Activated T-cell treated with anti-CD3 and anti-CD28 coated beads, Interleukin-2, amount 50 U/mL, for 4 hours (primary cell): ENCODE measurements around the gene ATOH8. TPM values are rescaled to one million over a fixed set of nuclear protein-coding genes. Genes with fewer than 3 reads are reported as not detected.
"Not testable (repeated sequence)": the region's sequence is repeated elsewhere in the genome, so short reads cannot be mapped to it uniquely, and the experiment has no call there.

Source experiments
- ATAC-seq, 2 donors: fragments of 200-7000 bp; cut with Tn5 transposase; one replicate each; pipeline ENCODE4 v1.10.0; 2021
- DNase-seq: peaks from one replicate; pipeline ENCODE4 v3.0.0-alpha.2; 2020
- H3K27me3 Mint-ChIP-seq: one replicate; pipeline ENCODE4 v1.8.0; 2021; ENCODE audit warnings: low read depth, mixed read lengths
- H3K36me3 Mint-ChIP-seq: one replicate; pipeline ENCODE4 v1.8.0; 2022; ENCODE audit warnings: mixed read lengths; ENCODE audit not compliant: insufficient read depth
- H3K4me1 Mint-ChIP-seq: one replicate; pipeline ENCODE4 v1.8.0; 2021; ENCODE audit warnings: low read depth, mixed read lengths
- H3K4me3 Mint-ChIP-seq: one replicate; pipeline ENCODE4 v1.8.0; 2021; ENCODE audit warnings: mild to moderate bottlenecking, moderate library complexity, mixed read lengths
- H3K9me3 Mint-ChIP-seq: one replicate; pipeline ENCODE4 v1.8.0; 2021; ENCODE audit warnings: mixed read lengths
- total RNA-seq, 3 donors: library from RNA; stranded (reverse); gene quantifications; one replicate each; pipeline ENCODE4 v1.2.1, GENCODE V29; 2021

Gene ATOH8
- total RNA-seq, 3 donors from 2014 or later: not detected

GRCh38 chr2:85713836-85714235 lies 40.0 kb upstream of the ATOH8 start:
- H3K4me3 Mint-ChIP-seq: no peak overlapping the region
- H3K9me3 Mint-ChIP-seq: no peaks in the 10 kb centered on the region
- H3K27me3 Mint-ChIP-seq: peaks cover 1% of the 10 kb centered on the region
- no peak for DNase-seq
- no peaks in the 10 kb centered on the region for H3K36me3 Mint-ChIP-seq
- H3K4me1 Mint-ChIP-seq: peaks cover 8% of the 10 kb centered on the region
- ATAC-seq: no peak

- H3K27me3 Mint-ChIP-seq, H3K4me3 Mint-ChIP-seq, H3K9me3 Mint-ChIP-seq, ATAC-seq, DNase-seq, H3K36me3 Mint-ChIP-seq, H3K4me1 Mint-ChIP-seq: not testable (repeated sequence)
These were observed 39.4 kb upstream of the ATOH8 start for GRCh38 chr2:85714421-85714820.

GRCh38 chr2:85714841-85715240 lies 39.0 kb upstream of the ATOH8 start:
- ATAC-seq: no peak
- H3K4me1 Mint-ChIP-seq: peaks cover 8% of the 10 kb centered on the region

GRCh38 chr2:85716346-85716914 lies 37.4 kb upstream of the ATOH8 start:
- DNase-seq (no peak), ATAC-seq (no peak)
- no peak overlapping the region for H3K4me3 Mint-ChIP-seq
- no peaks in the 10 kb centered on the region for H3K36me3 Mint-ChIP-seq
- H3K27me3 Mint-ChIP-seq: peaks cover 2% of the 10 kb centered on the region
- H3K4me1 Mint-ChIP-seq: peaks cover 8% of the 10 kb centered on the region
- peaks cover 7% of the 10 kb centered on the region for H3K9me3 Mint-ChIP-seq

More at GRCh38 chr2:85714841-85715240, 39.0 kb upstream of the ATOH8 start:
- DNase-seq: no peak
- no peaks in the 10 kb centered on the region for H3K27me3 Mint-ChIP-seq
- H3K4me3 Mint-ChIP-seq: no peak overlapping the region
- no peaks in the 10 kb centered on the region for H3K36me3 Mint-ChIP-seq
- H3K9me3 Mint-ChIP-seq: no peaks in the 10 kb centered on the region

- Mint-ChIP-seq H3K36me3 (no peaks in the 10 kb centered on the region), H3K4me1 (peaks cover 8% of the 10 kb centered on the region), H3K4me3 (no peak overlapping the region), H3K9me3 (peaks cover 7% of the 10 kb centered on the region), H3K27me3 (peaks cover 2% of the 10 kb centered on the region)
- DNase-seq (no peak), ATAC-seq (no peak)
These were observed 36.3 kb upstream of the ATOH8 start for GRCh38 chr2:85717308-85718008.

- no peak for DNase-seq
- Mint-ChIP-seq H3K27me3 (peaks cover 2% of the 10 kb centered on the region), H3K4me3 (no peak overlapping the region), H3K4me1 (peaks cover 8% of the 10 kb centered on the region), H3K36me3 (no peaks in the 10 kb centered on the region), H3K9me3 (peaks cover 7% of the 10 kb centered on the region)
- no peak for ATAC-seq
These were observed 35.8 kb upstream of the ATOH8 start for GRCh38 chr2:85718009-85718391.

- Mint-ChIP-seq H3K4me3 (no peak overlapping the region), H3K4me1 (peaks cover 5% of the 10 kb centered on the region), H3K36me3 (no peaks in the 10 kb centered on the region), H3K27me3 (peaks cover 2% of the 10 kb centered on the region), H3K9me3 (peaks cover 7% of the 10 kb centered on the region)
- ATAC-seq: no peak
- no peak for DNase-seq
These were observed 34.8 kb upstream of the ATOH8 start for GRCh38 chr2:85718885-85719492.

- H3K36me3 Mint-ChIP-seq: no peaks in the 10 kb centered on the region
- H3K4me1 Mint-ChIP-seq: peaks cover 1% of the 10 kb centered on the region
- no peak overlapping the region for H3K4me3 Mint-ChIP-seq
- no peak for ATAC-seq
- peaks cover 3% of the 10 kb centered on the region for H3K27me3 Mint-ChIP-seq
- no peak for DNase-seq
- peaks cover 7% of the 10 kb centered on the region for H3K9me3 Mint-ChIP-seq
These were observed 34.1 kb upstream of the ATOH8 start for GRCh38 chr2:85719609-85720240.

GRCh38 chr2:85720533-85720932 lies 33.3 kb upstream of the ATOH8 start:
- ATAC-seq: no peak
- H3K9me3 Mint-ChIP-seq: peaks cover 7% of the 10 kb centered on the region
- H3K36me3 Mint-ChIP-seq: no peaks in the 10 kb centered on the region
- peaks cover 3% of the 10 kb centered on the region for H3K27me3 Mint-ChIP-seq
- no peaks in the 10 kb centered on the region for H3K4me1 Mint-ChIP-seq
- DNase-seq: no peak
- H3K4me3 Mint-ChIP-seq: no peak overlapping the region

GRCh38 chr2:85721641-85722040 lies 32.1 kb upstream of the ATOH8 start:
- H3K9me3 Mint-ChIP-seq: peaks cover 7% of the 10 kb centered on the region
- H3K27me3 Mint-ChIP-seq: peaks cover 3% of the 10 kb centered on the region
- no peaks in the 10 kb centered on the region for H3K36me3 Mint-ChIP-seq
- ATAC-seq (no peak), DNase-seq (no peak)
- no peak overlapping the region for H3K4me3 Mint-ChIP-seq
- no peaks in the 10 kb centered on the region for H3K4me1 Mint-ChIP-seq

GRCh38 chr2:85722519-85722918 lies 31.3 kb upstream of the ATOH8 start:
- no peak for ATAC-seq
- H3K36me3 Mint-ChIP-seq: no peaks in the 10 kb centered on the region
- H3K4me3 Mint-ChIP-seq: no peak overlapping the region
- H3K9me3 Mint-ChIP-seq: peaks cover 7% of the 10 kb centered on the region
- no peaks in the 10 kb centered on the region for H3K4me1 Mint-ChIP-seq
- no peak for DNase-seq
- peaks cover 3% of the 10 kb centered on the region for H3K27me3 Mint-ChIP-seq

GRCh38 chr2:85723707-85724360 lies 30.0 kb upstream of the ATOH8 start:
- Mint-ChIP-seq H3K4me3 (no peak overlapping the region), H3K36me3 (no peaks in the 10 kb centered on the region), H3K4me1 (no peaks in the 10 kb centered on the region), H3K9me3 (peaks cover 7% of the 10 kb centered on the region), H3K27me3 (peaks cover 10% of the 10 kb centered on the region)
- ATAC-seq: no peak
- no peak for DNase-seq

GRCh38 chr2:85724731-85725181 lies 29.0 kb upstream of the ATOH8 start:
- Mint-ChIP-seq H3K36me3 (no peaks in the 10 kb centered on the region), H3K4me1 (no peaks in the 10 kb centered on the region), H3K27me3 (peaks cover 18% of the 10 kb centered on the region), H3K4me3 (no peak overlapping the region), H3K9me3 (peaks cover 7% of the 10 kb centered on the region)
- DNase-seq (no peak), ATAC-seq (no peak)

GRCh38 chr2:85725451-85725850 lies 28.3 kb upstream of the ATOH8 start:
- Mint-ChIP-seq H3K4me3 (no peak overlapping the region), H3K27me3 (peaks cover 16% of the 10 kb centered on the region)

More at GRCh38 chr2:85725451-85725850, 28.3 kb upstream of the ATOH8 start:
- peaks cover 5% of the 10 kb centered on the region for H3K9me3 Mint-ChIP-seq
- no peaks in the 10 kb centered on the region for H3K4me1 Mint-ChIP-seq
- ATAC-seq (no peak), DNase-seq (no peak)
- no peaks in the 10 kb centered on the region for H3K36me3 Mint-ChIP-seq
